Small intestine (tissue), 7 donors: ENCODE data around the gene LETM1. TPM values are rescaled to one million over a fixed set of nuclear protein-coding genes. Genes with fewer than 3 reads are reported as not detected.

Source experiments
- DNase-seq, 2 donors: peaks; one replicate each; pipeline versions ENCODE4 v3.0.0 to v3.0.0-alpha.2; 2013
- FAIRE-seq: peaks from 2 replicates; lab custom pipeline; 2012; peaks lifted over from hg19 to GRCh38; lab: Jason Lieb, UNC
- H3K27ac ChIP-seq, 3 donors: one replicate each; pipeline ENCODE4 v1.5.1; 2013; ENCODE audit warnings: low read length in 2 of 3, mild to moderate bottlenecking in 2 of 3, control low read depth in 1 of 3, inconsistent platforms in 1 of 3, low read depth in 1 of 3, moderate library complexity in 1 of 3
- H3K27me3 ChIP-seq, 3 donors: one replicate each; pipeline ENCODE4 v1.6.1; 2013; ENCODE audit warnings: low read length in 3 of 3, inconsistent platforms in 1 of 3; ENCODE audit not compliant: control insufficient read depth in 3 of 3, insufficient read depth in 3 of 3
- H3K36me3 ChIP-seq, 3 donors: one replicate each; pipeline ENCODE4 v1.6.1; 2013; ENCODE audit warnings: low read length in 3 of 3, inconsistent platforms in 1 of 3, low read depth in 1 of 3, mild to moderate bottlenecking in 1 of 3, moderate library complexity in 1 of 3; ENCODE audit not compliant: control insufficient read depth in 3 of 3, insufficient read depth in 2 of 3
- H3K4me1 ChIP-seq, 3 donors: one replicate each; pipeline ENCODE4 v1.6.1; 2013; ENCODE audit warnings: low read length in 2 of 3, inconsistent platforms in 1 of 3, low read depth in 1 of 3, mild to moderate bottlenecking in 1 of 3, moderate library complexity in 1 of 3; ENCODE audit not compliant: control insufficient read depth in 3 of 3, insufficient read depth in 2 of 3
- H3K4me3 ChIP-seq, 3 donors: one replicate each; pipeline ENCODE4 v1.5.1; 2013; ENCODE audit warnings: low read length in 3 of 3, control low read depth in 1 of 3, inconsistent platforms in 1 of 3, low read depth in 1 of 3, mild to moderate bottlenecking in 1 of 3, moderate library complexity in 1 of 3
- H3K9me3 ChIP-seq, 2 donors: one replicate each; pipeline ENCODE4 v1.6.1; 2013; ENCODE audit warnings: low read depth in 1 of 2, low read length in 1 of 2; ENCODE audit not compliant: control insufficient read depth in 2 of 2, insufficient read depth in 1 of 2
- WGBS, 3 donors: extraction: QIAGEN DNeasy Blood & Tissue Kit; methylation state at CpG; one replicate each; pipeline ENCODE4 v1.1.7; 2013; 5-methylcytosine and 5-hydroxymethylcytosine counted together
- polyA plus RNA-seq, 4 donors: library from polyadenylated mRNA; stranded (reverse) in 3 of 4; unstranded in 1 of 4; fragments of 200-250 nt in 3 of 4; fragments of 120-200 nt in 1 of 4; gene quantifications; one replicate each; pipeline versions ENCODE4 v1.2.1 to v1.2.3, GENCODE V29; 2013
- donor health status: healthy with polysubstance abuse.
- donor health status: control.
- donor health status: control.
- donor health status: Bipolar disorder and iron deficiency.
- donor health status: healthy.

The LETM1 gene
- polyA plus RNA-seq, 4 donors, result 19.7 to 28.5 (median 23.1) TPM

DNA sequence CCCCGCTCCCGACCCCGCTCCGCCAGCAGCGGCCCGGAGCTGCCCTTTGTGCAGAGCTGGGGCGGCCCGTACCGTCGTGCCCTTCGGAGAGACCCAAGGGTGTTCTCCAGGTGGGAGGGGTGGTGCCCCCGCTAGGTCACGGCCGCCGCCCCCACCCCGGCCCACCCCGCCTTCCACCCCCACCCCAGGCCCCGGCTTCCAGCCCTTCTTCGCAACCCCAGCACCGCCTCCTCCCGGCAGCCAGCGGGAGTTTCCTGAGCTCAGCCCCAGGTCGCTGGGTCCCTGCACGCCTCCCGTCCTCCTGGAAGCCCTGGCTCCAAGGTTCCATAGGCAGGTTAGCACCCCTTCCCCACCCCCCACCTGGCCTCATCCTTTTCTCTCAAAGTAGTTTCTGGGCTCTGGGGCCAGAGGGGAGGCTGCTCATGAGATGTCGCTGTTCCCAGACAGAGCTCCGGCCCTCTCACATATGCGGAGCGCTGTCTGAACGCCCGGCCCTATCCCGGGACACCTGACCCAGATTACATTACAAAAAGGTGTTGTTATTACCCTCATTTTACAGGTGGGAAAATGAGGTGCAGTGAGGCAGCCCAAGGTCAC is 88.1 kb downstream of the LETM1 start:
- peak overlapping the region; percentile 14 to 64 (median 31) for H3K4me3 ChIP-seq
- peaks cover 0 to 70% (median 0%) of the 10 kb centered on the region in 3 donors for H3K4me1 ChIP-seq
- FAIRE-seq (no peak), DNase-seq (peak; percentile 40 to 86)
- peak overlapping the region in 1 of 3 donors; percentile 72 for H3K27ac ChIP-seq
- H3K36me3 ChIP-seq, result peaks cover 0 to 2% (median 0%) of the 10 kb centered on the region in 3 donors
- H3K27me3 ChIP-seq, result peaks cover 0 to 13% (median 6%) of the 10 kb centered on the region in 3 donors
- WGBS, 3 donors, result 14 to 16% (median 15%) methylated on average over 13 to 31 of the region's 32 CpGs
- H3K9me3 ChIP-seq, result no peaks in the 10 kb centered on the region

DNA sequence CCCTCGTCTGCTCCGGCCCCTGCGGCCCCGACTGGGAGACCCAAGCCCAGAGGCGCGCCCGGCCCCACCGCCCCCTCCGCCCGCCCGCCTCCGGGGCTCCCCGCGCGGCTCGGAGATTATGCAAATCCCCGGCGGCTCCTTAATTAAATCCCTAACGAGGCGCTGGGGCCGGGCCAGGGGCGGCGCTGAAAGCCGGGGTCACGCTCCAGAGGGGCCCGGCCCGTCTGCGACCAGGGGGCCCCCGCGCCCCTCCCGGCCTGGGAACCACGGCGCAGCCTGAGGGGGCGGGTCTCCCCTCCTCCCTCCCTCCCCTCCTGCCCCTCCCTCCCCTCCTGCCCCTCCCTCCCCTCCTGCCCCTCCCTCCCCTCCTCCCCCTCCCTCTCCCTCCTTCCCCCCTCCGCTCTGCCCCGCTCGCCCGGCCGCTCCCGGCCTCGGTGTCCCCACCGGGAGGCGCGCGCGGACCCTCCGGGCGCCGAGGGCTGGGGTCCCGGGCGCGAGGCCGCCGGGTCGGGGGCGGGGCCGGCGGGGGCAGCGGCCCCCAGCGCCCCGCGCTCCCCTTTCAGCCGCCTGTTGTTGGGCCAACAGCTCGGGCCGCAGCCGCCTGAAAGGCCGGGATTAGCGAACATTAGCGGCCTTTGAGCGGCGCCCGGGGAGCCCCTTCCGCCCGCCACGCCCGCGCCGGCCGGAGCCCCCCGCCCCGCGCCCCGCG is 88.7 kb downstream of the LETM1 start:
- Histone ChIP-seq H3K36me3 (peaks cover 0 to 2% (median 0%) of the 10 kb centered on the region in 3 donors), H3K4me1 (peaks cover 0 to 64% (median 0%) of the 10 kb centered on the region in 3 donors), H3K9me3 (no peaks in the 10 kb centered on the region), H3K27me3 (peaks cover 0 to 17% (median 6%) of the 10 kb centered on the region in 3 donors), H3K4me3 (peak overlapping the region; percentile 14 to 64 (median 31)), H3K27ac (no peak overlapping the region)
- WGBS, 3 donors, result 0 to 2% (median 1%) methylated on average over 18 to 79 of the region's 84 CpGs
- DNase-seq (peak in 1 of 2 donors; percentile 74), FAIRE-seq (no peak)

DNA sequence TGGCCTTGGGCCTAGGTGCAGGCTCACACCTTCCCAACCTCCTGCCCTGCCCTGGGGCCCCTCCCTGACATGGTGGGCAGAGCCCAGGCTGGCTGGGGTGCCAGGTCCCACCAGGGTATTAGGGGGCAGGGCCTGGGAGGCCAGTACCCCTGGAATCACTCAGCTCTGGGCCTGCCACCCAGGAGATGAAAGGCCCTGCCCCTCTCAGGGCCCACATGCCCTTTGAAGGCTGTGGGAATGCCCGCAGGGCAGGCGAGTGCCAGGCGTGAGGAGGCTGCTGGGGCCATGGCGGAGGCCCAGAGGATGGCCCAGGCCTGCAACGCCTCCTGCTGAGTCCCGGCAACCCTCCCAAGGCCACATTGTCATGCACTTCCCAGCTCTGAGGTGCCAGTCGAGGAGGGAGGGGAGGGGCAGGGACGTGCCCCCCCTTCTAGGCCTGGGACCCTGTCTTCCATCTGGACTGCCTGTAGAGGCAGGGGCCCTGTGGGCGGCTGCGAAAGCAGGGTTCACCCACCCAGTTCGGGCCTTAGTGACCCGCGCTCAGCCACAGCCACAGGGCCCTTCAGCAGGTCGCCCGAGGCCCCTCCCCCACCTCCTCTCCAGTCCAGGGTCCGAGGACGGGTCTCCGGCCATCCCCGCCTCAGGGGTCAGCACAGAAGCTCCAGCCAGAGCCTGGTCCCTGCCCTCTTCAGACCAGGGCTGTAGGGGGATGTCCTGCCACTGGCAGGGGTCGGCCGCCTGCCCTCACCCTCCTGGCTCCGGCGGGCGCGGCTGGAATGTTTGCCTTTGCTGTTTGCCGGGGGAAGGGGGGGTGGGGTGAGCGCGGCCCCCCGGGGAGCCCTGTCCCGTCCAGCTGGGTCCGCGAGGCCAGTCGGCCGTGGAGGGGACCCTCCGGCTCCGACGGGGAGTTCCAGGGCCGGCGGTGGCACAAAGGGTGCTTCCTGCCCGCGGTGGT is 89.6 kb downstream of the LETM1 start:
- H3K4me1 ChIP-seq, result peaks cover 0 to 56% (median 0%) of the 10 kb centered on the region in 3 donors
- peak in 1 of 2 donors; percentile 68 for DNase-seq
- no peaks in the 10 kb centered on the region for H3K9me3 ChIP-seq
- H3K27me3 ChIP-seq, result peaks cover 0 to 17% (median 5%) of the 10 kb centered on the region in 3 donors
- FAIRE-seq, result no peak
- no peak overlapping the region for H3K27ac ChIP-seq
- WGBS, 3 donors, result 29 to 50% (median 41%) methylated on average over 26 to 41 of the region's 41 CpGs
- no peak overlapping the region for H3K4me3 ChIP-seq
- peaks cover 0 to 2% (median 0%) of the 10 kb centered on the region in 3 donors for H3K36me3 ChIP-seq

- 63 to 74% (median 66%) methylated on average over 10 of the region's 10 CpGs for WGBS, 3 donors
- peaks cover 0 to 2% (median 0%) of the 10 kb centered on the region in 3 donors for H3K36me3 ChIP-seq
- no peaks in the 10 kb centered on the region for H3K9me3 ChIP-seq
- H3K4me1 ChIP-seq, result peaks cover 0 to 47% (median 0%) of the 10 kb centered on the region in 3 donors
- H3K27me3 ChIP-seq, result peaks cover 0 to 13% (median 5%) of the 10 kb centered on the region in 3 donors
- H3K27ac ChIP-seq, result no peak overlapping the region
- H3K4me3 ChIP-seq, result no peak overlapping the region
- no peak for DNase-seq
- no peak for FAIRE-seq
Observed at GRCh38 chr4:1765409-1766072, 90.4 kb downstream of the LETM1 start.

- 73 to 91% (median 88%) methylated on average over 5 to 9 of the region's 9 CpGs for WGBS, 3 donors
- FAIRE-seq, result no peak
Observed at GRCh38 chr4:1764670-1765069, 91.3 kb downstream of the LETM1 start.

DNA sequence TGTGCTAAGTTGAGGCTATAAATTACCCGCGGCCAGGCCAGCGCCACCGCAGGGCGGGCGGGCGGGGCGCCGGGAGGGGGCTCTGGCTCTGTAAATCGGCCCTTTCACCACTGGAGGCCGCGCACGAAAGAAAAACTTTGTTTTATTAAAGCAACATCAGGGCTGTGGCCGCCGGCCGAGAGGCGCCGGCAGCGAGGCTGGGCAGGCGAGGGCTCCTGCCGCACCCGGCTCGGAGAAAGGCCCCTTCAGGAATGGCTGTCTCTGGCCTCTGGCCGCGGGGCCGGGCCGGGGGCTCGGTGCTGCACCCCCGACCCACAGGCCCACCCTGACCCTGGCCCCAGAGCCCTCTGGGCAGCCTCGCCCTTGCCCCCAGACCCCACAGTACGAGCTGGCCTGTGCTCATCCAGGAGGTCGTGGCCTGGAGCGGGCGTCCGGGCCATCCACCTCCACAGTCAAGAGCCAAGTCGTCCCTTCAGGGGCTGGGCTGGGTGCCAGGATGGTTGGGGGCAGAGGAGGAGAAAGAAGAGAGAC is 92.3 kb downstream of the LETM1 start:
- WGBS, 3 donors, result 4 to 15% (median 14%) methylated on average over 16 to 36 of the region's 36 CpGs
- peak in 1 of 2 donors; percentile 69 for DNase-seq
- FAIRE-seq, result no peak

More at GRCh38 chr4:1764670-1765069, 91.3 kb downstream of the LETM1 start:
- H3K27ac ChIP-seq, result no peak overlapping the region
- DNase-seq, result no peak
- peaks cover 0 to 40% (median 0%) of the 10 kb centered on the region in 3 donors for H3K4me1 ChIP-seq
- no peak overlapping the region for H3K4me3 ChIP-seq
- H3K36me3 ChIP-seq, result peaks cover 0 to 2% (median 0%) of the 10 kb centered on the region in 3 donors
- H3K9me3 ChIP-seq, result no peaks in the 10 kb centered on the region
- H3K27me3 ChIP-seq, result peaks cover 0 to 13% (median 5%) of the 10 kb centered on the region in 3 donors

DNA sequence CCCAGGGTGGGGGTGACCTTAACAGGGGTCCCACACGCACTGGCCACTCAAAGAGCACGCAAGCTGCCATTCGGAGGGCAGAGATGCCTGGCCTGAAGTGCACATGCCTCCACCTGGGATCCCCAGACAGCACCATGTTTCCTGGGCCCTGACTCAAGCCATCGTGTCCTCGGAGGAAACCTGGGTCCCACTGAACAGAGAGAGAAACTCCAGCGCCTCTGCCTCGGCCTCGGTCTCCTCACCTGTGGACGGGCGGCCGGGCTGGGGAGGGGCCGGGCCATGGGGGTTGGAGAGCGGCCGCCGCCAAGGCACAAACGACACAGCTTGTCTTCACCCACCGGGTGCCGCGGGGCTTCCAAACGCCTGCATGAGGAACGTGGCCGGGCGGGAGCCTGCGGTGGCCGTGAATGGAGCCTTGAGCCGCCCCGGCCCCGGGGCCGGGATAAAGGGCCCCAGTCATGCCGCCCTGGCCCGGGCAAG is 92.8 kb downstream of the LETM1 start:
- DNase-seq (no peak), FAIRE-seq (no peak)
- peaks cover 0 to 9% (median 5%) of the 10 kb centered on the region in 3 donors for H3K27me3 ChIP-seq
- H3K27ac ChIP-seq, result no peak overlapping the region
- H3K9me3 ChIP-seq, result no peaks in the 10 kb centered on the region
- H3K4me3 ChIP-seq, result peak overlapping the region in 1 of 3 donors; percentile 9
- H3K36me3 ChIP-seq, result peaks cover 0 to 2% (median 0%) of the 10 kb centered on the region in 3 donors
- WGBS, 3 donors, result 11 to 31% (median 31%) methylated on average over 28 to 31 of the region's 31 CpGs
- H3K4me1 ChIP-seq, result peaks cover 0 to 24% (median 0%) of the 10 kb centered on the region in 3 donors

More for the DNA sequence above, 92.3 kb downstream of the LETM1 start:
- H3K4me3 ChIP-seq, result no peak overlapping the region
- H3K9me3 ChIP-seq, result no peaks in the 10 kb centered on the region
- H3K36me3 ChIP-seq, result peaks cover 0 to 2% (median 0%) of the 10 kb centered on the region in 3 donors
- peaks cover 0 to 13% (median 5%) of the 10 kb centered on the region in 3 donors for H3K27me3 ChIP-seq
- no peak overlapping the region for H3K27ac ChIP-seq
- H3K4me1 ChIP-seq, result peaks cover 0 to 29% (median 0%) of the 10 kb centered on the region in 3 donors
